Activated CD8-positive, alpha-beta T cell treated with anti-CD3 and anti-CD28 coated beads for 36 hours (primary cell): ENCODE measurements around the gene RASSF8. TPM values are rescaled to one million over a fixed set of nuclear protein-coding genes. Genes with fewer than 3 reads are reported as not detected.

ENCODE experiments used
- ATAC-seq: fragments of 200-7000 bp; cut with Tn5 transposase; one replicate; pipeline ENCODE4 v1.10.0; 2021; ENCODE audit warnings: mild to moderate bottlenecking, moderate library complexity
- CTCF ChIA-PET: fragments of 350-600 bp; sonication (Branson Sonifier 250); formaldehyde crosslinking; loops from one replicate; lab custom pipeline; 2021; ENCODE audit warnings: antibody characterized with exemption; lab: Charles Lee
- POLR2A ChIA-PET: fragments of 350-600 bp; sonication (Branson Sonifier 250); formaldehyde crosslinking; loops from one replicate; lab custom pipeline; 2021; ENCODE audit warnings: antibody characterized with exemption; lab: Charles Lee
- DNase-seq: peaks from one replicate; pipeline ENCODE4 v3.0.0-alpha.2; 2020
- H3K27ac Mint-ChIP-seq: one replicate; pipeline ENCODE4 v1.8.0; 2021; ENCODE audit warnings: mild to moderate bottlenecking, mixed read lengths
- H3K27me3 Mint-ChIP-seq: one replicate; pipeline ENCODE4 v1.8.0; 2021; ENCODE audit warnings: mixed read lengths
- H3K36me3 Mint-ChIP-seq: one replicate; pipeline ENCODE4 v1.8.0; 2021; ENCODE audit warnings: low read depth, mixed read lengths
- H3K4me1 Mint-ChIP-seq: one replicate; pipeline ENCODE4 v1.8.0; 2021; ENCODE audit warnings: low read depth, mixed read lengths
- H3K4me3 Mint-ChIP-seq: one replicate; pipeline ENCODE4 v1.8.0; 2021; ENCODE audit warnings: mild to moderate bottlenecking, moderate library complexity, mixed read lengths
- H3K9me3 Mint-ChIP-seq: one replicate; pipeline ENCODE4 v1.8.0; 2021; ENCODE audit warnings: mixed read lengths
- CTCF ChIP-seq: fragments of 200-600 bp; IDR thresholded peaks from one replicate; pipeline ENCODE4 v1.8.0; 2022; ENCODE audit warnings: antibody characterized with exemption, mild to moderate bottlenecking
- intact Hi-C: fragments of 100-400 bp; cut with micrococcal nuclease; formaldehyde crosslinking; loops from one replicate; pipeline ENCODE4 v1.10.0; 2022
- total RNA-seq, 2 experiments: library from RNA; stranded (reverse); gene quantifications; one replicate each; pipeline ENCODE4 v1.2.3, GENCODE V29; 2021

Gene RASSF8
- total RNA-seq, 2 experiments from 2014 or later: not detected

DNA sequence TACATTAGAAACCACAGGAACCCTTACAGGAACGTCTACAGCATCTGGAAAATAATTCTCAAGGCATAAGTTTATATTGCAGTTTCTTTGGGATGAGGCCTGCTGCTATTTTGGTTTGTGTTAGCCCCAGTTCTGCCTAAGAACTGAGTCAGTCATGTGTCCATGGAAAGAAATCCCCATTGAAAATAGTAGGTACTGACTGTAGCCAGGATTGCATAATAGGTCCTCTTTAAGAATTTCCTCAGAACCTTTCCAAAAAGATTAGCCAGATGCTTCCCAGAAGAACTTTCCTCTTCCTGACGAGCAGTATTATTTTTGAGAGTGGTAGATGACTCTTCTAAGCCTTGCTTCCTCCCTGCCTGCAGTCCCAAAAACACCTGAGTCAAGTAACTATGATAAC, 52.6 kb downstream of the RASSF8 start:
- Mint-ChIP-seq H3K36me3 (no peaks in the 10 kb centered on the region), H3K9me3 (no peaks in the 10 kb centered on the region), H3K27me3 (no peaks in the 10 kb centered on the region), H3K4me1 (no peaks in the 10 kb centered on the region), H3K4me3 (no peak overlapping the region), H3K27ac (no peak overlapping the region)
- ATAC-seq (no peak), DNase-seq (no peak)
- TF ChIP-seq CTCF: no peak
- intact Hi-C loops: loop anchor here (10.0 kb wide), 1 partner anchor 126 kb away; no protein-coding TSS in a partner anchor
- CTCF ChIA-PET: no interaction called here
- POLR2A ChIA-PET: no interaction called here

GRCh38 chr12:26014085-26014484, 55.6 kb downstream of the RASSF8 start:
- no peaks in the 10 kb centered on the region for H3K9me3 Mint-ChIP-seq
- H3K36me3 Mint-ChIP-seq: no peaks in the 10 kb centered on the region
- ATAC-seq (no peak), DNase-seq (no peak)
- H3K27ac Mint-ChIP-seq: no peak overlapping the region
- intact Hi-C loops: loop anchor here (10.0 kb wide), 1 partner anchor 129 kb away; no protein-coding TSS in a partner anchor
- no peak for TF ChIP-seq CTCF
- no peaks in the 10 kb centered on the region for H3K27me3 Mint-ChIP-seq
- ChIA-PET POLR2A (no interaction called here), CTCF (no interaction called here)
- H3K4me1 Mint-ChIP-seq: no peaks in the 10 kb centered on the region
- H3K4me3 Mint-ChIP-seq: no peak overlapping the region

DNA sequence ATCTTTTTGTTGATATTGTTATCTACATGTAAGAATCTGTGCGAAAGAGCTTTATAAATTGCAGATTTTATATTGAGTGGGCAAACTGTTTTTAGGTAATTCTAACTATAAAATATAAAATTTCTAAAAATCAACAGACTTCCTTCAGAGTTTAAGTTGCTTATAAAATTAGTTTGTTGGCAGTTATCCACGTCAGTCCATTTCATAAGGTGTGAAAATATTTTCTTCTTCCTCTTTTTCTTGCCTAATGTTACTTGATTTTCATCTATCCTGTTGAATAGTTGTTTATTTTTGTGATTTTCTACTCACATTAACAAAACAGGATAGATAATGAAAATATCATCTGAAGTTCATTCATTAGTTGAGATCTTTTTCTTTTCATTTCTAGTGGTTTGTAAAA, 58.0 kb downstream of the RASSF8 start:
- ChIA-PET POLR2A (no interaction called here), CTCF (interaction anchor here (1.2 to 1.6 kb wide), 2 partner anchors 58 to 580 kb away, joined by 4 to 5 read pairs; partner anchors contain the start of gene RASSF8)
- no peak for DNase-seq
- no peak for ATAC-seq
- H3K27me3 Mint-ChIP-seq: peaks cover 2% of the 10 kb centered on the region
- no peaks in the 10 kb centered on the region for H3K9me3 Mint-ChIP-seq
- intact Hi-C loops: loop anchor here (10.0 kb wide), 1 partner anchor 132 kb away; no protein-coding TSS in a partner anchor
- H3K36me3 Mint-ChIP-seq: no peaks in the 10 kb centered on the region
- no peak overlapping the region for H3K27ac Mint-ChIP-seq
- H3K4me1 Mint-ChIP-seq: no peaks in the 10 kb centered on the region
- no peak for TF ChIP-seq CTCF
- H3K4me3 Mint-ChIP-seq: no peak overlapping the region

- peaks cover 5% of the 10 kb centered on the region for H3K27me3 Mint-ChIP-seq
Measured at GRCh38 chr12:26017484-26018211, 59.2 kb downstream of the RASSF8 start.

More at GRCh38 chr12:26017484-26018211, 59.2 kb downstream of the RASSF8 start:
- no peak for ATAC-seq
- intact Hi-C loops: loop anchor here (10.0 kb wide), 1 partner anchor 133 kb away; no protein-coding TSS in a partner anchor
- H3K4me1 Mint-ChIP-seq: no peaks in the 10 kb centered on the region
- no peaks in the 10 kb centered on the region for H3K36me3 Mint-ChIP-seq
- H3K27ac Mint-ChIP-seq: no peak overlapping the region
- H3K9me3 Mint-ChIP-seq: no peaks in the 10 kb centered on the region
- POLR2A ChIA-PET: no interaction called here
- CTCF ChIA-PET: interaction anchor here (0.7 to 1.3 kb wide), 6 partner anchors 9 to 628 kb away, joined by 3 to 4 read pairs (median 3); partner anchors contain the start of gene RASSF8
- peak; percentile 30 for DNase-seq
- TF ChIP-seq CTCF: peak; percentile 43
- no peak overlapping the region for H3K4me3 Mint-ChIP-seq
